Measurements from ENCODE around the gene KLK12.

DNA sequence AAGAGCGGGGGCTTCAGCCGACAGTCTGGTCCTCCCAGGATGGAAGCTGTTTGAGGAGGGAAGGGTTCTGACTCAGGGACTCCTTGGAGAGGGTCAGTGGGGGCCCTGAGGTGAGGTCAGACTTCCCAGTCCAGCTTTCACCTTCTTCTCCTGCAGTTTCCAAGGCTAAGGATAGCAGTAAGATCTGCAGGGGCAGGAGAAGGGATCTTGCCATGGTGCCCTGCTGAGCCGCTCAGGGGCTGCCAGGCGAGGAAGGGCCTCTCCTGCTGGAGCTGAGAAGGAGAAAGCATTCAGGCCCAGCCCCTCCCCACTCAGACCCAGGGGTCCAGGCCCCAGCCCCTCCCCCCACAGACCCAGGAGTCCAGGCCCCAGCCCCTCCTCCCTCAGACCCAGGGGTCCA, 52.6 kb downstream of the KLK12 start:
- no peak for TF ChIP-seq POLR2AphosphoS5 (IDR thresholded peaks at IDR 0.05; ENCODE audit: borderline replicate concordance, low read depth, low read length)
- no peak for TF ChIP-seq FOXP2 (optimal IDR thresholded peaks at IDR 0.05; ENCODE audit: control extremely low read depth, extremely low read length, insufficient read depth)
- no peak for TF ChIP-seq EZH2 (IDR thresholded peaks at IDR 0.05)

Measured in SK-N-MC (cell line).